Nephron (organoid): ENCODE measurements around the gene CNBD2.

Experiments
- H3K27ac Mint-ChIP-seq, 3 experiments: 2 replicates each; pipeline ENCODE4 v1.8.0; 2020; ENCODE audit warnings: mixed read lengths in 3 of 3, mild to moderate bottlenecking in 2 of 3, moderate library complexity in 1 of 3
- H3K27me3 Mint-ChIP-seq: 2 replicates; pipeline ENCODE4 v1.8.0; 2021; ENCODE audit warnings: low read depth, mild to moderate bottlenecking, moderate library complexity, mixed read lengths
- H3K36me3 Mint-ChIP-seq: 2 replicates; pipeline ENCODE4 v1.8.0; 2020; ENCODE audit warnings: low read depth, mixed read lengths
- H3K4me1 Mint-ChIP-seq: 2 replicates; pipeline ENCODE4 v1.8.0; 2020; ENCODE audit warnings: mixed read lengths
- H3K4me3 Mint-ChIP-seq, 3 experiments: 2 replicates each; pipeline ENCODE4 v1.8.0; 2020; ENCODE audit warnings: mild to moderate bottlenecking in 3 of 3, mixed read lengths in 3 of 3, moderate library complexity in 2 of 3
- H3K9me3 Mint-ChIP-seq: 2 replicates; pipeline ENCODE4 v1.8.0; 2020; ENCODE audit warnings: mixed read lengths
- CTCF ChIP-seq, 3 experiments: fragments of 200-600 bp; sonication (generic); IDR thresholded peaks; one replicate each; pipeline ENCODE4 v1.5.0; 2021; ENCODE audit warnings: antibody characterized with exemption in 3 of 3; ENCODE audit not compliant: unreplicated experiment in 3 of 3

CNBD2 gene

GRCh38 chr20:35967979-35968640 lies at the start of gene CNBD2:
CNBD2 (plus strand) TSS chr20:35968590; CDS start chr20:35968763, 173 bp downstream.
- Mint-ChIP-seq H3K9me3 (no peaks in the 10 kb centered on the region), H3K27me3 (peaks cover 3% of the 10 kb centered on the region), H3K27ac (no peak within 1 kb of the TSS), H3K4me3 (no peak within 1 kb of the TSS), H3K4me1 (no peaks in the 10 kb centered on the region), H3K36me3 (no peaks in the 10 kb centered on the region)
- TF ChIP-seq CTCF (IDR thresholded peaks at IDR 0.05; ENCODE audit: unreplicated experiment in 3 of 3): no peak

GRCh38 chr20:35920523-35920922 lies 47.9 kb upstream of the CNBD2 start:
- no peak overlapping the region for H3K4me3 Mint-ChIP-seq
- no peaks in the 10 kb centered on the region for H3K9me3 Mint-ChIP-seq
- no peaks in the 10 kb centered on the region for H3K4me1 Mint-ChIP-seq
- H3K27me3 Mint-ChIP-seq: peaks cover 4% of the 10 kb centered on the region
- H3K36me3 Mint-ChIP-seq: peaks cover 34% of the 10 kb centered on the region
- no peak for TF ChIP-seq CTCF (IDR thresholded peaks at IDR 0.05; ENCODE audit: unreplicated experiment in 3 of 3)
- H3K27ac Mint-ChIP-seq: no peak overlapping the region

- TF ChIP-seq CTCF (IDR thresholded peaks at IDR 0.05; ENCODE audit: unreplicated experiment in 3 of 3): no peak
- no peak overlapping the region for H3K27ac Mint-ChIP-seq
- no peaks in the 10 kb centered on the region for H3K9me3 Mint-ChIP-seq
- H3K4me3 Mint-ChIP-seq: no peak overlapping the region
- peaks cover 39% of the 10 kb centered on the region for H3K36me3 Mint-ChIP-seq
- no peaks in the 10 kb centered on the region for H3K27me3 Mint-ChIP-seq
- no peaks in the 10 kb centered on the region for H3K4me1 Mint-ChIP-seq
Observed at GRCh38 chr20:35929301-35929700, 39.1 kb upstream of the CNBD2 start.

GRCh38 chr20:35934050-35934449 lies 34.3 kb upstream of the CNBD2 start:
- Mint-ChIP-seq H3K27me3 (no peaks in the 10 kb centered on the region), H3K27ac (no peak overlapping the region), H3K4me1 (no peaks in the 10 kb centered on the region), H3K4me3 (no peak overlapping the region), H3K36me3 (peaks cover 44% of the 10 kb centered on the region), H3K9me3 (no peaks in the 10 kb centered on the region)
- no peak for TF ChIP-seq CTCF (IDR thresholded peaks at IDR 0.05; ENCODE audit: unreplicated experiment in 3 of 3)

GRCh38 chr20:35939264-35939663 lies 29.1 kb upstream of the CNBD2 start:
- no peak for TF ChIP-seq CTCF (IDR thresholded peaks at IDR 0.05; ENCODE audit: unreplicated experiment in 3 of 3)
- H3K4me1 Mint-ChIP-seq: no peaks in the 10 kb centered on the region

GRCh38 chr20:35941620-35942019 lies 26.8 kb upstream of the CNBD2 start:
- no peaks in the 10 kb centered on the region for H3K27me3 Mint-ChIP-seq
- H3K36me3 Mint-ChIP-seq: peaks cover 44% of the 10 kb centered on the region
- H3K9me3 Mint-ChIP-seq: no peaks in the 10 kb centered on the region
- H3K27ac Mint-ChIP-seq: no peak overlapping the region
- H3K4me1 Mint-ChIP-seq: no peaks in the 10 kb centered on the region
- no peak for TF ChIP-seq CTCF (IDR thresholded peaks at IDR 0.05; ENCODE audit: unreplicated experiment in 3 of 3)
- no peak overlapping the region for H3K4me3 Mint-ChIP-seq

More at GRCh38 chr20:35939264-35939663, 29.1 kb upstream of the CNBD2 start:
- Mint-ChIP-seq H3K4me3 (no peak overlapping the region), H3K27me3 (no peaks in the 10 kb centered on the region), H3K27ac (no peak overlapping the region), H3K36me3 (peaks cover 40% of the 10 kb centered on the region), H3K9me3 (no peaks in the 10 kb centered on the region)
